ENCODE data around the gene ZDHHC18. TPM values are rescaled to one million over a fixed set of nuclear protein-coding genes. Genes with fewer than 3 reads are reported as not detected.
"Not testable (repeated sequence)": the region's sequence is repeated elsewhere in the genome, so short reads cannot be mapped to it uniquely, and the experiment has no call there.

ZDHHC18 gene
- total RNA-seq, 1 donor from 2014 or later, result 24.2 TPM

DNA sequence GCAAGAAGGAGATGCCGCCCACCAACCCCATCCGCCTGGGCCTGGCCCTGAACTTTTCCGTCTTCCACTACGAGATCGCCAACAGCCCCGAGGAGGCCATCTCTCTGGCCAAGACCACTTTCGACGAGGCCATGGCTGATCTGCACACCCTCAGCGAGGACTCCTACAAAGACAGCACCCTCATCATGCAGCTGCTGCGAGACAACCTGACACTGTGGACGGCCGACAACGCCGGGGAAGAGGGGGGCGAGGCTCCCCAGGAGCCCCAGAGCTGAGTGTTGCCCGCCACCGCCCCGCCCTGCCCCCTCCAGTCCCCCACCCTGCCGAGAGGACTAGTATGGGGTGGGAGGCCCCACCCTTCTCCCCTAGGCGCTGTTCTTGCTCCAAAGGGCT lies 37.2 kb downstream of the ZDHHC18 start:
- no peak overlapping the region for H3K27ac Mint-ChIP-seq (ENCODE audit: unreplicated experiment)
- no peaks in the 10 kb centered on the region for H3K9me3 Mint-ChIP-seq (ENCODE audit: unreplicated experiment)
- no peak for DNase-seq (ENCODE audit: extremely low spot score, unreplicated experiment)
- H3K36me3 Mint-ChIP-seq (ENCODE audit: unreplicated experiment), result no peaks in the 10 kb centered on the region
- no peak overlapping the region for H3K4me3 Mint-ChIP-seq (ENCODE audit: unreplicated experiment)
- H3K27me3 Mint-ChIP-seq (ENCODE audit: unreplicated experiment), result no peaks in the 10 kb centered on the region
- TF ChIP-seq, protein P1, sequence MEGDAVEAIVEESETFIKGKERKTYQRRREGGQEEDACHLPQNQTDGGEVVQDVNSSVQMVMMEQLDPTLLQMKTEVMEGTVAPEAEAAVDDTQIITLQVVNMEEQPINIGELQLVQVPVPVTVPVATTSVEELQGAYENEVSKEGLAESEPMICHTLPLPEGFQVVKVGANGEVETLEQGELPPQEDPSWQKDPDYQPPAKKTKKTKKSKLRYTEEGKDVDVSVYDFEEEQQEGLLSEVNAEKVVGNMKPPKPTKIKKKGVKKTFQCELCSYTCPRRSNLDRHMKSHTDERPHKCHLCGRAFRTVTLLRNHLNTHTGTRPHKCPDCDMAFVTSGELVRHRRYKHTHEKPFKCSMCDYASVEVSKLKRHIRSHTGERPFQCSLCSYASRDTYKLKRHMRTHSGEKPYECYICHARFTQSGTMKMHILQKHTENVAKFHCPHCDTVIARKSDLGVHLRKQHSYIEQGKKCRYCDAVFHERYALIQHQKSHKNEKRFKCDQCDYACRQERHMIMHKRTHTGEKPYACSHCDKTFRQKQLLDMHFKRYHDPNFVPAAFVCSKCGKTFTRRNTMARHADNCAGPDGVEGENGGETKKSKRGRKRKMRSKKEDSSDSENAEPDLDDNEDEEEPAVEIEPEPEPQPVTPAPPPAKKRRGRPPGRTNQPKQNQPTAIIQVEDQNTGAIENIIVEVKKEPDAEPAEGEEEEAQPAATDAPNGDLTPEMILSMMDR (IDR thresholded peaks at IDR 0.05), result no peak
- H3K4me1 Mint-ChIP-seq (ENCODE audit: unreplicated experiment), result peaks cover 22% of the 10 kb centered on the region

DNA sequence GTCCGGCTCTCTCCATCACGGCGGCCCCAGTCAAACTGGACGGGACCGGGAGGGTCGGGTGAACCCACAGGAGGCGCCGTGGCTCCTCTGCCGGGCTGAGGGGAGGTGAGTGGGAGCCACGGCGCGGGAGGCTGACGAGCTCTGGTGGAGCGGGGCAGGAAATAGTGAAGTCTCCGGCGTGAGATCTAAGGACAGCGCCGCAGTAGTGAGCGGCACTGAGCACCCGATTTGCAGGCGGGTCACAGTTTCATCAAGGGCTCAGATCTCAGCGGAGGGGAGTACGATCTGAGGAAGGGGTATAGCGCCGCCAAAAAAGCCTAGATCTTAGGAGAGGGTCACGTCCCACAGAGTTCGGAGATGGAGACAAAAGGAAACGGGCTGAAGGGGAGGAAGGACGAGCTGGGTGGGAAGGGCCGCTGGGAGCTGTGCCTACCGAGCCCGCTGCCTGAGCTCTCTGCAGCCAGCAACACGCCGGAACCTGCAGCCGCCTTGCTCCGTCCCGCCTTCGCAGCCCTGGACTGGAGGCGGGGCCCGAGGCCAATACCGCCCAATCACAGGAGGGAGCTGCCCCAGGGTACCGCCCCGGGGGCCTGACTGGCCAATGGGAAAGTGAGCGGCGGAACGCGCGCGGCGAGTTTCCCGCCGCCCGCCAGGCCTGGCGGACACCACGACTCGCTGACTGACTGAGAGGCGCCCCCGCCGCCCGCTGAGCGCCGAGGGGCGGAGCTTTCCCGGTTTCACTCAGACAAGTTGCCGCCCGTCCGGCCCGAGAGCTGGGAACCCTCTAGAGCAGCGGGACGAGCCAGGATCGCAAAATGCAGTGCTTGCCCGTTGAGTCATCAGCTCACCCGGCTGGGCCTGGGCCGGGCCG lies 38.4 kb downstream of the ZDHHC18 start:
- peak overlapping the region; percentile 87 for H3K27ac Mint-ChIP-seq (ENCODE audit: unreplicated experiment)
- H3K9me3 Mint-ChIP-seq (ENCODE audit: unreplicated experiment), result no peaks in the 10 kb centered on the region
- peaks cover 22% of the 10 kb centered on the region for H3K4me1 Mint-ChIP-seq (ENCODE audit: unreplicated experiment)
- H3K36me3 Mint-ChIP-seq (ENCODE audit: unreplicated experiment), result no peaks in the 10 kb centered on the region
- TF ChIP-seq, protein P1 (IDR thresholded peaks at IDR 0.05), result no peak
- peak; percentile 99 for DNase-seq (ENCODE audit: extremely low spot score, unreplicated experiment)
- peak overlapping the region; percentile 92 for H3K4me3 Mint-ChIP-seq (ENCODE audit: unreplicated experiment)
- H3K27me3 Mint-ChIP-seq (ENCODE audit: unreplicated experiment), result no peaks in the 10 kb centered on the region

DNA sequence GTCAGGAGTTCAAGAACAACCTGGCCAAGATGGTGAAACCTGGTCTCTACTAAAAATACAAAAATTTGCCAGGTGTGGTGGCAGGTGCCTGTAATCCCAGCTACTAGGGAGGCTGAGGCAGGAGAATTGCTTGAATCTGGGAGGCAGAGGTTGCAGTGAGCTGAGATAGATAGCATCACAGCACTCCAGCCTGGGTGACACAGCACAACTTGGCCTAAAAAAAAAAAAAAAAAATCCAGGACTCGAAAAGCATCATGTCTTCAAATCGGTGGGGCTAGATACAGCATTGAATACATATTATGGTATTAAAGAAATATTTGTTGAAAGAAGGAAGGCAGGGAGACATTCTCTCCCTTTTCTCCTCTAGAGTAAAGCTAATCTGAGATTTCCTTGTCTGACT lies 46.6 kb downstream of the ZDHHC18 start:
- not testable (repeated sequence) for H3K9me3 Mint-ChIP-seq (ENCODE audit: unreplicated experiment); H3K27ac Mint-ChIP-seq (ENCODE audit: unreplicated experiment); H3K4me1 Mint-ChIP-seq (ENCODE audit: unreplicated experiment); H3K27me3 Mint-ChIP-seq (ENCODE audit: unreplicated experiment); H3K36me3 Mint-ChIP-seq (ENCODE audit: unreplicated experiment); DNase-seq (ENCODE audit: extremely low spot score, unreplicated experiment); H3K4me3 Mint-ChIP-seq (ENCODE audit: unreplicated experiment)

DNA sequence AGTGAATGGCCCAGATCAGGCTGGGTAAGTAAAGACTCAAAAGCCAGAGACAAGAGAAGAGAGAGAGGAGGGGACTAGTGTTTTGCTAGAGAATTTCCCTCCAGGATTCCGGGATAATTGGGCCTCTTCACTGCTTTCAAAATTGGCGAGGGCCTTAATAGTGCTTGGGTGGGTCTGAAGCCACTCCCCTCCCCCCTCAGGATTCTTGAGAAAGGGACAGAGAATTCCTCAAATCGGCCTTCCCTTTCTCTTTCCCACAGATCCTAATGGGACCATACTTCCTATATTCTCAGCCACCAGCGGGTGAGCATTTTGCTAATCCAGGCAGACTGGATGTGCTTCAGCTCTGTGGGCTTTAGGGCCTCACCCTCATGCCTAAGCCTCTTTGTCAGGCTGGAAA lies 48.4 kb downstream of the ZDHHC18 start:
- H3K4me1 Mint-ChIP-seq (ENCODE audit: unreplicated experiment), result no peaks in the 10 kb centered on the region
- no peak for DNase-seq (ENCODE audit: extremely low spot score, unreplicated experiment)
- TF ChIP-seq, protein P1 (IDR thresholded peaks at IDR 0.05), result no peak
- H3K9me3 Mint-ChIP-seq (ENCODE audit: unreplicated experiment), result no peaks in the 10 kb centered on the region
- H3K36me3 Mint-ChIP-seq (ENCODE audit: unreplicated experiment), result peaks cover 3% of the 10 kb centered on the region
- H3K27ac Mint-ChIP-seq (ENCODE audit: unreplicated experiment), result no peak overlapping the region
- H3K27me3 Mint-ChIP-seq (ENCODE audit: unreplicated experiment), result no peaks in the 10 kb centered on the region
- H3K4me3 Mint-ChIP-seq (ENCODE audit: unreplicated experiment), result no peak overlapping the region

DNA sequence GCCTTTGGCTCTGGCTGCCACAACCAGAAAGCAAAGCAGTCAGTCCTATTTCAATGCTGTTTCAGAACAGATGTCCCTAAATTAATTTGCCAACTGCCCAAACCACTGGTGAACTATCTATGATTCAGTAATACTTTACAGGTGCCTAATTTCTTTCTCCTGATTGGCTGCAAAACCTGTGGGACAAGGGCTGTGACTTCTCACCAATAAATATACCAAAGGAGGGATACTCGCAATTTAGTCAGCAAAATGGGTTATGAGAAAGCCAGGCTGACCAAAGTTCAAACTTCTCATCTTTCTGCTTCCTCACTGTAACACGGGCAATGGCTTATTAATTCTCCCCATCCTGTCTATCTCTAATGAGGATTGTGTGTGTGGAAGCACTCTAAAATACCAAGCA lies 50.8 kb downstream of the ZDHHC18 start:
- Mint-ChIP-seq H3K4me3 (ENCODE audit: unreplicated experiment) (no peak overlapping the region), H3K27me3 (ENCODE audit: unreplicated experiment) (no peaks in the 10 kb centered on the region), H3K27ac (ENCODE audit: unreplicated experiment) (no peak overlapping the region), H3K36me3 (ENCODE audit: unreplicated experiment) (peaks cover 9% of the 10 kb centered on the region), H3K9me3 (ENCODE audit: unreplicated experiment) (no peaks in the 10 kb centered on the region), H3K4me1 (ENCODE audit: unreplicated experiment) (no peaks in the 10 kb centered on the region)
- TF ChIP-seq, protein P1 (IDR thresholded peaks at IDR 0.05), result no peak
- no peak for DNase-seq (ENCODE audit: extremely low spot score, unreplicated experiment)
